KG1 (cell line): Measurements from ENCODE around the gene RASD1.

ENCODE experiments used
- DNase-seq: peaks from one replicate; lab custom pipeline; 2025; lab: John Stamatoyannopoulos, UW

The RASD1 gene

DNA sequence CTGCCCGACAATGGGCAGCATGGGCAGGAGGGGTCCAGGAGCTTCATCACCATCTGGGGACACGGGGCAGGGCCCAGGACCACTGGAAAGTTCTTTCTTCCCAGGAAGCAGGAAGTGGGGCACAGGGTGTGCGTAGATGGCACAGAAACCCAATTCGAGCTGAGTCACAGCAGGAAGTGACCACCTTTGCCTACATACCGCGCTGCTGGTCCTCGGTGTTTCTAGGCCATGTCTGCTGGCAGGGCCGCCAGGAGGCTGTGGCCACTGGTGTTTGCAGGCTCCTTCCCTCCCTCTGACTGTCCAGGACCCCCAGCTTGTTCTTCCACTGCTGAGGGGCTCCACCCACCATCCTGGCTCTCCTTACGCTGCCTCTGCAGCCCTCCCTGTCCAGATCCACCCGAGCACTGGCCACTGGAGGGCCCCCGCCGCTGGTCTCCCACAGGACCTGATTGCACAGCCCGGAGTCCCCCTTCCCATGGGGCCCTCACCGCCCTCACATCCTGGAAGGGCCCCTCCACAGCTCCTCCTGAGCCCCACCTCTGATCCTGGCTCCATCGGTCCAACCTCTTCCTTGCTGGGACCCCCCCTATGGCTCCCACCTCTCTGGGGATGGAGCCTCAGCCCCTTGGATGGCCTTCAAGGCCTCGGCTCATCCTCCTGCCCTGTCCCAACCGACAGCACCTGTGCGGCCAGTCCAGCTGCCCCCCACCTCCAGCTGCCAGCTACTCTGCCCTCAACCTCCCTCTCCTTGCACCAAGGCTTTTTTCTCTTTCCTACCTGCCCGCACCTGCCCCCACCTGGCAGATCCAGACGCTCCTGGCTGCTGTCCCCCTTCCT lies 14.5 kb upstream of the RASD1 start:
- DNase-seq, result no peak

DNA sequence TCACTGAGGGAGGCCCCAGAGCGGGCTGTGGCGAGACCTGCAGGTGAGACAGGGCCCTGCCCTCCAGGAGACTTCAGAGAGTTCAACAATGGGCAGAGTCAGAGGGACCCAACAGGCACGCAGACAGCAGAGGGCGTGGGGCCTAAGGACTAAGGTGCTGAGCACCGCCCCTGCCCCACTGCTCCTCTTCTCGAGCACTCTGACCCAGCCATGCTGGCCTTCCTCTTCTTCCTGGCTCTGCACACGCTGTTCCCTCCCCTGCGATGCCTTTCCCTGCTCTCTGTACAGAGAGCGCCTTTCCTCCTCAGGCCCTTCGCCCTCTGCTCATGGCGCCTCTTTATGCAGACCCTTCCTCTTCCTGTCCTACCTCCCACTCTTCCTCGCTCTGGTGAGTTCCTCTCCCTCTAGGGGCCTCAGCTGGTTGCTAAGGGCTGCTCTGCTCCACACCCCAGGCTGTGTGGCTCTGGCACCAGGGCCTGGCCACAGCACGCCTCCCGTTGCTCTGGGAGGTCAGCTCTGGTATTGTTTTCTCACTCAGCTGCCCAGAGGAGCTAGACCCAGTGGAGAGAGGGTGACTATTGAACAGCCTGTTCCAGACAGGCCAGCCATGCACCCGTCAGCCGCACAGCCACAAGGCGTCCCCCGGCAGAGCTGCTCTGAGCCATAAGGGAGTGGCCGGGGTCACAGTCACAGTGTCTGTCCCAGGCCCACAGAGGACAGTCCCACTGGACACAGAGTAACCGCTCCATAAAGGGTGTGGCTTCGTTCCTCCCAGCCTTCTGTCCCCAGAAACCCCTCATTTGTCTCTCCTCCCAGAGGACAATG lies 13.6 kb upstream of the RASD1 start:
- no peak for DNase-seq

DNA sequence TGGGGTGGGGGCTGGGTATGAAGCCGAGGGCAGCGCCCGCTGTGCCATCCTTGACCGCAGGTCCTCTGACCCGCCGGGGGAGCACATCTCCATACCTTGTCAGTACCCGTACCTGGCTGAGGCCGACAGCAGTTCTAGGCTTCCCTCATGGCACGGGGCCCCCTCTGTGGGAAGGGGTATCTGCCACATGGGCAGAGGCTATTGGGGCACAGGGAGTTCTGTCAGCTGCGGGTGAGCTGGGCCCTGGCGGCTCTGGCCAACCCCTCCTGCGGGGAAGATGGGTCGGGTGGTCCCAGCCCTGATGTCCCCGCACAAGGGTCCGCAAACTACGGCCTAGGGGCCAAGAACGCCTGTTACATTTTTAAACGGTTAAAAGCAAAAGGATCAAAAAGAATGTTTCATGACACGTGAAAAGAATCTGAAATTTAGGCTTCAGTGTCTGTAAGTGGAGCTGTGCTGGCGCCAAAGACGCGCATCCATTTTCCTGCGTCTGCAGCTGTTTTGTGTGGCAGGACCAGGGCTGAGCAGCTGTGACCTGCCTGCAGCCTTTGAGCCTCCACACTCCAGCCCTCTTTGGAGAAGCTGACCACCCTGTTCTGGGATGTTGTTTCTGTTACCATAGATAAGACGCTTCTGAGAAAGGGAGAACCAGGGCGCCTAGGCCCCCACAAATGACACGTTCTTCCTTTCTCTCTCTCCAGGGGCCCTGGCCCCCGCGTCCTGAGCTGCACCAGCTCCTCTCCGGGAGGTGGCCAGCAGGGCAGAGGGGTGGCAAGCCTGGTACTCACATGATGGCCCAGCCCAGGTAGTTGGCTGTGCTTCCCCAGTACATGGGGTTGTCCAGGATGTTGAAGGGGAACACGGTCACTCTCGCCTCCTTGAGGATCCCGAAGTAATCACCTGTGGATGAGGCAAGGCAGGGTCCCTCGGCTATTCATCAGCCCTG lies 12.7 kb upstream of the RASD1 start:
- no peak for DNase-seq

DNA sequence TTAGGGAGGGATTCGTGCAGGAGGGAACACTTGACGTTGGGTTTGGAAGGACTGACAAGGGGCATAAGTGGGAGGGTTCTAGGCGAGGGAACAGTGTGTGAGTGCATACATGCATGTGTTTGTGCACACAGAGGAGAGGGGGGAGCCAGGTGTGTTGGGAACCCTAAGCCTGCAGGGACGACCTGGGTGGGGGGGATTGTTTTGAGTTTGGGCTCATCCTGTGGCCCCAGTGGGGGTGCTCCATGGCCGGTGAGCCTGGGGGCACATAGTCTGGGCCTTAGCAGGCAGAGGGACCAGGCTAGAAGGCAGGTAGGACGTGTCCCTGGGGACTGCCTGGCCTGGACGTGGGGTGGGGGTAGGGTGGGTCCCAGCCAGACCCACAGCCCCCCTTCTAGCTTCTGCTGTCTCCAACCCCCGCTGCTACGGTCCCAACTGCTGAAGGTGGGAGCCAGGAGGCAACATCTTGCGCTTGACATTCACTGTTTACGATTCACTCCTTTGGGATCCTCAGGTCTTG lies 11.9 kb upstream of the RASD1 start:
- DNase-seq, result no peak

DNA sequence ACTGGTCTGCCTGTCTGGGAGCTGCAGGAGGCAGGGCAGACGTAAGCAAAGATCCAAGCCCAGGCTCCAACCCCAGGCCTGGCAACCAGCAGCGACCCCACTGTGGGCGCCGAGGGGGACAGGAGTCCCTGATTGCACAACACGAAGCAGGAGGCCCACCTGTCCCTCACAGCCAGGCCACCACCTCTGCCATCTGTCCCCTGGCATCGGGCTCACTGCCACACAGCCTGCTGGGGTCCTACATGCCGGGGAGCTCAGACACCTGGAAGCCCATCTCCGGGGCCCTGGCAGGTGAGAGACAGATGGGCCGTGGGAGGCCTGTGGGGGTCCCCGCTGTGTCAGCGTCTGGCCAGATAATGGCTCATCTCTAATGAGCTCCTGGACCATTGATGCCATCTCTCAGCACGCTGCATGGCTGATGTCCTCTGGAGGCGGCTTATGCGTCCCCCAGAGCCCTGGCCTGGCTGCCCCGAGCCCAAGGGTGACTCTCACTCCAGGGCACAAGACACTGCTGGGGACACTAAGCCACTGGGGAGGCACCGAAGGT lies 11.3 kb upstream of the RASD1 start:
- no peak for DNase-seq

DNA sequence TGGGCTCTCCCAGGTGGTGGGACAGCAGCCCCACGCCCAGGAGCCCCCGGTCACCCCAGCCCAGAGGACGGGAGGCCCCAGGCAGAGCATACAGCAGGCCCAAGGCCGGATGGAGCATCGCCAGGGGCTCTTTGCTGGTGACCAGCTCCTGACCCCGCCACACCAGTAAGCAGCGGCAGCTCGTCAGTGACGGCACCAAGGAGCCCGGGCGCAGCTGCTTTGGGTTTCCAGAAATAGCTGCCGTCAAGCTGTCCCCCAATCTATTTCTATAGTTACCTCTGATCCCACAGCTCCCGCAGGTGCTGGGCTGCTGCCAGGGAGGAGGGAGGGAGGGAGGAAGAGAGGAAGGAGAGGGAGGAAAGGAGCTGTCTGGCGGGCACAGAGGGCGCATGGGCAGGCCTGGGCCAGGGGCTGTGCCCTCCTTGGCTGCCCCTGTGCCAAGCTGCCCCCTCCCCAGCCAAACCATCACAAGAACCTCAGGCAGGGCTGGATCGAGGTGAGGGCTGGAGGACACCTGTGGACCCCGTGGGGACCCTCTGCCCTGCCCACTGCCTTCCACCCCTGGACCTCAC lies 10.8 kb upstream of the RASD1 start:
- DNase-seq, result no peak

DNA sequence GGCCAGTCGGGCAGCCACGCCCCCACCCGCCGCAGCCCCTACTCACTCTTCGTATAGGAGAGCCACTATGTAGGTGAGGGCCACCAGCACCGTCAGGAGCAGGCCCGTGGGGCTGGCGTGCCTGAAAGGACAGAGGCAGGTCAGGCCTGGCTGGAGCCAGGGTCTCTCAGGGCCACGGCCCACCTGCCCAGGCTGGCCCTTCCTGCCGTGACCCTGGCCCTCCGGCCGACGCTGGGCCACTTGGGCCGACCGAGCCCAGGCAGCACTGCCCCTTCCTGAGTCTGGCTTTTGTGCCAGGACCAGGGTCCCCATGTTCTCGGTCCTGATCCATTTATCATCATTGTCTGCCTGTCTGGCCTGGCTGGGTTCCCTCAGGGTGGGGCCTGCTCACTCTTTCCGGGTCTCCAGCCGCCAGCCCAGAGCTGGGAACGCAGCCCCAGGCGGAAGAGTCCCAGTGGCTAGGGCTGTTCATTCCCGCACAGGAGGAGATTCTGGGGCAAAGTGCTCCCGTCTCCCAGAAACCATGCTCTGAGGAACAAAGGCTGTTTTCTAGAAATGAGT lies 10.1 kb upstream of the RASD1 start:
- DNase-seq, result no peak

DNA sequence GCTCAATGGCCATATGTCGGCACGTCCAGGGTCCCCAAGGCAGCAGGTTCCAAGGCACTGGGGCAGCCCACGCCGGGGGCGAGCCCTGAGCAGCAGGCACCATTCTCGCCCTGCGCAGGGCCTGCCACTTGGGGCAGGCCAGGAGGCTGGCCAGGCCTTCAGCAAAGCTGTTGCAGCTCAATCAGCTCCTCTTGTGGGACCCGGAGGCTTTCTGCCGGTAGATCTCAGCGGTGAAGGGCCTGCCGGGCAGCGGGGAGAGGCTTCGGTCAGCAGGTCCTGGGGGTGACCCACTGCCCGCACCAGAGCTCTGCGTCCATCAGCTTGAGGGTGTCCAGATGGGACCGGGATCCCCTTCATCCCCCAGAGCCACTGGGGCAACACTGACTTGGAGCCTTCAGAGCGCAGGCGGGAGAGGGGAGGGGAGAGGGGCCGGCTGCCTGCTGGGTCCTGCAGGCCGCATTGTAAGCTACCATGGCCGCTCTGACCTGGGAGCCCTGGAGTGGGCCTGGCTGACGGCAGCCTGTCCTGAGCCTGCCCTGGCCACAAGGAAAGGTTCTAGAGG lies 9.5 kb upstream of the RASD1 start:
- no peak for DNase-seq

DNA sequence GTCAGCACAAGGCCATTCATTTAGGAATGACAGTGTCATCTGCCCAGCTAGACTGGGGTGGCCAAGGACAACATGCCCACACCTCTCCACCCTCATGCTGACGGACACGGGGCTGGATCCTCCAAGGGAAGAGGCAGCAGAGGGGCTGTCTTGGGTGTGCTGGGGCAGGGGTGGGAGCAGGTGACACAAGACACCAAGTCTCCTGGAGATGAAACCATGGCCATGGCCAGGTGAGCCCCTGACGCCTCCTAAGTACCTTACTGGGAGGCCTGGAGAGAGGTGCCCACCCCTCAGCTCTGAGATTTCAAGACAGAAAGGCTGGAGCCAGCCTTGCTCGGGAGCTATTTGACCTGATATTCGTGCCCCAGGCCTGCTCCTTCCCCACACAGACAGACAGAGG lies 9.0 kb upstream of the RASD1 start:
- DNase-seq, result no peak

DNA sequence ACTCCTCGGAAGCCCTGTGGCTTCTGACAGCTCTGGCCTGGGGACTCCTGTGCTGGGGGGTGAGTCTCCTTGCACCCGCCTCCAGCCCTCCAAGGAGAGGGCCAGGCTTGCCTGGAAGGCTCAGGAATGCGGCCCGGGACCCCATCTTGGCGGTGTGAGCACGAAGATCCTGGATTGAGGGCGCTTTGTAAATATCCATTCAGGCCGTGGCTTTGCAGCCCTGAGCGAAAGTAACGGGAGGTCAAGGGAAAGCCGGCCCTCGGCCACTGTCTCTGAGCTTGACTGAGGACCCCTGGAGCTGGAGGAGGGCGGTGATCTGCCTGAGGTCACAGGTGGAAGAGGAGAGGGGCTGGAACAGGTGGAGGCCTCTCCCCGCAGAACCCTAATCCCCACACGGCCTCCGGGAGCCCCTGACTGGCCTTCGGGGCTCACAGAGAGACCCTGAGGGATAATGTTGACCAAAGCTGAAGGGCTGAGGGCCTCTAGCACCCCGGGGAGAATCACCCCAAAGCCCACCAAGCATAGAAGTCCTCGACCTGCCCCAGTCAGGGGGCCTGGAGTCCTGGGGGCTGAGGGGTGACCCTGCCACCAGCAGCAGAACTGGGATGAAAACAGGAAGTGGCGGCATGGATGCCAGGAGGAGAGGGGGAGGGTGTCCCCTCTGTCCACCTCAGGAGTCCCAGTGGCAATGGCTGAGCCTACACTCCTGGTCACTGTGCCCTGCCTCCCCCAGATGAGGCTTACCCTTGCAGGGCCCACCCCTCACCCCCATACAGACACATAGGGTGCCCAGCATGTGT lies 8.3 kb upstream of the RASD1 start:
- DNase-seq, result no peak

DNA sequence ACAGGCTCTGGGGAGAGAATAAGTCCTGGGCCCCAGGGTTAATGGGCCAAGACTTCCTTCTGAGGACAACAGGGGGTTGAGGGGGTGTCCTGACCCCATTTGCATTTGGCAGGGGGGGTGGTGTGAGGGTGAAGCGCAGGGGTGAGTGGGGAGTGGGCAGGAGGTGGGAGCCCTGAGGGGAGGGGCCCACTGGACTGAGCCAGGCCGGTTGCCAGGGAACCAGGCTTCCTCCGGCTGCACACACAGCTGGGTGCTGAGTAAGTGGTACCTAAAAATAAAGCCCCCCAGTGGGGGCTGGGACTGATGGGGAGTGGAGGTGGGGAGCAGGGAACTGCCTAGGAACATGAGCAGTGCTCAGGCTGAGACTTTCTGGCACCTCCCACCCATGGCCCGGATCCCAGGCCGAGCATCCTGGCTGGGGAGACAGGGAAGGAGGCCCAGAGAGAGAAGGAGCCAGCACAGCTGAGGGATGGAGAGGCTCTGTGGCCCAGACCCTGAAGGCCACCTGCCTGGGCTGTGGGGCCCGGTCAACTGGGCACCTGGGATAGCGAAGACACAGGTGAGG lies 7.5 kb upstream of the RASD1 start:
- DNase-seq, result no peak

DNA sequence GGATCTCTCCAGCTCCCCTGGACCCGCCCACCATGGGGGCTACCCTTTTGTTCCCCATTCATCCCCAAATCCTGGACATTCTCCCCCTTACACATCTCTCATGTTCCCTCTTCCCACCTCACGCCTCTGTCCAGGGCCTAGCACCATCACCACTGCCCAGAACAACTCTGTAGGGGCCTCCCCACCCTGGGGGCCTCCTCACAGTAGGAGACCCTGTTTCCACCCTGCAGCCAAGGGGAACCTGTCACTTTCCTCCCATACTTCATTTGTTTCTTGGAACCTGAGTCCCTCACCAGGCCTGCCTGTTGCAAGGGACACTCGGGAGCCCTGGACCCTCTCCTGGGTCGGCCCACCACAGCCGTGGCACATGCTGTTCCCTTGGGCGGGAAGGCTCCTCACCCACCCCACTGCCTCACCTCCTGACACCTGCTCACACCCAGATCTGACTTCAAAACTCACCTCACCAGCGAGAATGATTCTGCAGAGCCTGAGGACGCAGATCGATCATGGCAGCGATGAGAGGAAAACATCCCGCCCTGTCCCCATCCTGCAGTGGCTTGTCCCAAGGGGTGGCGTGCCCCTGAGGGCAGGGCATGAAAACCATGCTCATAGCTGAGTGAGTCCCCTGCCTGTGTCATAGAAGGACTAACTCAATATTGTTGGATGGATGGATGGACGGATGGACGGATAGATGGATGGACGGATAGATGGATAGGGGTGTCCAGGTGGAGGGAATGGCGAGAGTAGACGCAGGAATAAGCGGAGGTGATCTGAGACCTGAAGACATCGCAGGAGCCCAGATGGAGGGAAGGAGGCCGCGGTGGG lies 6.8 kb upstream of the RASD1 start:
- no peak for DNase-seq

DNA sequence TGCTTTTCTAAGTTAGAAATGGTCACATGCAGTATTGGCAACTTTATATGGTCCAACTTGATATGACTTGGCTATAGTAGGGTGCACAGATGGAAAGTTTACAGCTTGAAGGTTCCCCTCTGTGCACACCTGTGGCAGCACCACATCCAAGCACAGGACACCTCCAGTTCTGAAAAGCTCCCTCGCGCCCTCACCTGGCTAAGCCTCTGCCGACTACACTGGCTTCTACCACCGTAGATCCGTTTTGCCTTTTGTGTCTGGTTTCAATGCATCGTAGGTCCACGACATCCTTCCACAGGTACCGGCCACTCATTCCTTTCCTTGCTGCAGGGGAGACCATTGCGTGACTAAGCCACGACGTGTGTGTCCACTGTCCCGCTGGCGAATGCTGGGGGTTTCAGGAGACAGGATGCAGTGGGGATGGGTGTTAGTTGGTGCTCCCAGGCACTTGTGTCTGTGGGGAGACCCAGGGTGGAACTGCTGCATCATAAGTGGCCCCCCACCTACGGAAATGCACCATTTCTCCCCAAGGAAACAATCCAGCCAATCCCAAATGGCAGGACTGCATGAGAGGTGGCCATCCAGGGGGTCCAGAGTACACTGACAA lies 4.9 kb upstream of the RASD1 start:
- no peak for DNase-seq

DNA sequence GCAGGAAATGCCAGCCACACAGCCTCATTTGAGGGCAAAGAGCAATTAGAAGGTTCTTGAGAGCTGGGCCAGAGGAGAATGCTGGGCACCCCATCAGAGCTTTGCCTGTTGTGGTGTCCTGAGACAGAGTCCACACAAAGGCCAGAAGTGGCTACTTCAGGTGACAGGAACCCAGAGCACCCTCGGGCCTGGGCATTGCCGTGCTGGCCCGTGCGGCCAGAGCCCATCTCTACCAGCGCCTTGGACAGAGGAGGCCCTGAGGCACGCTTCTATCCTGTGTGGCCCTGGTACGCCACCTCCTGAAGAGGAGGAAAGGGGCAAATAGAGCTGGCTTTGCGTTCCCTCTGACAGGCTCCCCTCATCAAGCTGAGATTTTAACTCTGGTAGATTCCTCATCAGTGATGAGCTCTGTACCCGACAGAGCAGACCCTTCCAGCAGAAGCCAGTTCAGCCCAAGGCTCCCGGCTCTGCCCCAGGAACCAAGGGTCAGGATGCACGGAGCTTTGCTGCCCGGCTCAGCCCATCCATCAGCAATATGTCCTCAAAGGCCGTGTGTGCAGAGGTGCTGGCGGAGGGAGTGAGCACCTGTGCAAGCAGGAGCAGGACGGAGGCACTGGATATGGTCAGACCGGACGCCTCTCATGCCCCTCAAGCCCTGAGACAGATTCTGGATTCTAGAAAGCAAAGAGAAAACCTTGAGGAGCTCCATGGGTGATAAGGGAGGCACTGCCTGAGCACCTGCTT lies 3.4 kb upstream of the RASD1 start:
- no peak for DNase-seq

DNA sequence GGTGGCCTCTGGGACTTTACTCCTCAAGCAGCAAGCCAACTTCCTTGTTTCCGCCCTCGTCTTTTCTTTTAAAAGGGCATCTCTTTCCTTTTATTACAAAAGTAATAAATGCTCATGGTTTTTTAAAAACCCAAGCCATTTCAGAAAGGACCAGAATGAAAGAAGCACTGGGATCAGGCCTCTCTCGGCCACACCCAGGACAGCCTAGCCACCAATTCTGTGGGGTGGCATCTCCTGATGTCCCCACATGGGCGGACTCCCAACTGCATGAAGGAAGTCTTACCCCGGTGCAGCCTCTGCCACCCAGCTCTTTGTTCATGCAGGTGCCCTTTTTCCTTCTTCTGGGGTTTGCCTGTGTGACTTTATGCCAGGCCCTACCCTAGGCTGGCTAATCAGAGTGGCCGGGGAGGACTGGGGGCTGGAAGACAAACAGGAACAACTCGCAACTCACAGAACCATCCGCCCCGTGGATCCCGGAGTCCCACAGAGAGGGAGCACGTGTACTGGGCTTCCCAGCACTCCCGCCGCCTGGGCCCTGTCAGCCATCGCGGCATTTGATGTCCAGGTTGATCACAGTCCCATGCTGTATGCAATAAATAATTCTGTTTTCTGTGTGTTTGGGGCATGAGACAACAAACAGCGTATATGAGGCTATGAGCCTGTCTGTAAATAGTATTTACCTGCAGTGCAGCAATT lies 2.6 kb upstream of the RASD1 start:
- no peak for DNase-seq

DNA sequence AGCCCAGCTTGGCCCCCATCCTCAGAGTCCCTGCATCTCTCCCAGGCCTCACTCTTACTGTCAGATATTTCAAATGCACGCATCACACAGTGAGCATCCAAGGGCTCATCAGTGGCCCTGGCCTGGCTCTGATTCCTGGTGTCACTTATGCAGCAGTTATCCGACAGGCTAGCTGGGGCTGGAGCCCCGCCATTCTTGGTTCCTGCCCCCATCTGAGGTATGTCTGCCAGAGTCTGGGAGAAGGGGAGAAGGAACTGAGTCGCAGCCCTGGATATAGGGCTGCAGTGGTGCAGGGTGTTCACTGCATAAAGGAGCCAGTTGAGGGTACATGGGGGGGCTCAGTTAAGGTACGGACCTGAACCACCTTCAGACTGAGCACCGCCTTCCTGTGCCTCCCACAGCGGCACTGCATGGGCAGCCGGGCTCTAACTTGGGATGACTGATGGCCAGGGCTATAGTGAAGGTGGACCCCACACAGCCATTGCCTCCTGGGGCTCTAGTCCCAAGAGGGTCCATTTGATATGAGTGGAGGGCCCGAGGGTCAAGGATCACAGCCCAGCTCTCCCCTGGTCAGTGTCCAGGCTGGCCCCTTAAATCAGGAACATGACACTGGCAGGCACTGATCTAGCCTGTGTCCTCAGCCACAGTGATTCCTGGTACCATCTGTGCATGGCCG lies 1.8 kb upstream of the RASD1 start:
- no peak for DNase-seq
